IPS DF 4.7 (cell line): Measurements from ENCODE around the gene RGS2.

Source experiments
- DNase-seq: peaks from one replicate; pipeline ENCODE4 v3.0.0-alpha.2; 2013; ENCODE audit warnings: low spot score; ENCODE audit errors: extremely low read depth

Gene RGS2

DNA sequence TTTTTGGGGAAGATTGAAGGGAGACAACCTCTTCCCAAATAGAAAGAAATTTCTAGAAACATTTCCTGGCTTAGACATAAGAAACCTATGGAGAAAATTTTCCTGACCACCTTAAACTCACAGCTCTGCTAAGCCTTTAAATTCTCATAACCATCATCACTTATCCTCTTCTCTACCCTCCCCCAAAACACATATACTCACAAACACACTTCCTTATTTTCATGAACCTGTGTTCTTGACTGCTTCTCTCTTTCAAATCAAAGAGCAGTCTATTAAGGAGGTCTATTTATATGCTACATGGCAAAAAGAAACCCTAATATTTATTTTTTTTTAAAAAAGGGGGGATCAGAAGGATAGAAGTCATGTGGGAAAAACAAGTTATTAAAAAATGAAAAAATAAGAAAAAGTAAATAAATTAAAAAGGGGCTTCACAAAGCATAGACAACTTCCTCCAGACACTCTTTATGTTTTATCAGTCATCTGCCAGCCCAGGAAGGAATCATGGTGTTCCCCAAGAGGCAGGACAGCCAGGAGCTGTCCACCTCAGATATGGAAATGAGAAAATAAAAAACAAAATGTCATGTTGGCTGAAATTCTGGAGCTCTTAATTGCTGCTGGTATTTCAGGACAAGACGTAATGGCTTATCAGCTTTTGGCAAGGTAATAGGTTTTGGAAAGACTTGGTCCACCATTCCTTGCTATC lies 12.8 kb upstream of the RGS2 start:
- DNase-seq: no peak

DNA sequence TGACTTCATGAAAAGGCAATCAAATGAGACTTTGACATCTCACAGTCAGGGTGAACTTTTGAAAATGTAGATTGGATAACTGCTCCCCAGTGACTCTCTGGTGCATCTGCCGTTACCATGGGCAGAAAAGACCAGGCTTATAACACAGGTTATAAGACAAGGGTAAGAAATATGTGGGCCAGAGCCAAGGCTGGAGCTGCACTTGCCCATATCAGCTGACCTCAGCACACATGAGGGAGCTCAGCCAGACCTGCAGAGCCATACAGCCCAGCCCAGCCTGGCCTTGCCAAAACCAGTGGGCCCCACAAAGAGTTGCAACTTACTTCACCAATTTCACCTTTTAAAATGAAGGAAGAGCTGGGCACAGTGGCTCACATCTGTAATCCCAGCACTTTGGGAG lies 11.7 kb upstream of the RGS2 start:
- DNase-seq: no peak

GRCh38 chr1:192797891-192798290 lies 10.9 kb upstream of the RGS2 start:
- no peak for DNase-seq

DNA sequence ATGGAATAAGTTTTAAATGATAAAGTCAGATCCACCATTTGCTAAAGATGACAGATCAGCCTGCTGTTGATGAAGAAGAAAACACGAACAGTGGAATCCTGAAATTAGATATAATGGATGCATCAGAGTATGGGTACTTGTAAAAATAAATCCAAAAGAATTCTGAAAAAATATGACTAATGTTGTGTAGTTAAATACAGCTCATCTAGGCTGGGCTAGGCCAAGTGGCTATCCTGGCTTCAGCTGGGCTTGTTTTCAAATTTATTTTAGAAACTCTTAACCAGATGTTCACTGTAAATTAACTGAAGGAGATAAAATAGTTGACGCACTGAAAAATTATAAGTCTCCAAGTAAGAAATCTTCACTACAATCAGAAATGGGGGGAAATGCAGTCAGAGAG lies 7.4 kb upstream of the RGS2 start:
- no peak for DNase-seq

- DNase-seq: no peak
Measured at GRCh38 chr1:192802406-192802805, 6.4 kb upstream of the RGS2 start.

DNA sequence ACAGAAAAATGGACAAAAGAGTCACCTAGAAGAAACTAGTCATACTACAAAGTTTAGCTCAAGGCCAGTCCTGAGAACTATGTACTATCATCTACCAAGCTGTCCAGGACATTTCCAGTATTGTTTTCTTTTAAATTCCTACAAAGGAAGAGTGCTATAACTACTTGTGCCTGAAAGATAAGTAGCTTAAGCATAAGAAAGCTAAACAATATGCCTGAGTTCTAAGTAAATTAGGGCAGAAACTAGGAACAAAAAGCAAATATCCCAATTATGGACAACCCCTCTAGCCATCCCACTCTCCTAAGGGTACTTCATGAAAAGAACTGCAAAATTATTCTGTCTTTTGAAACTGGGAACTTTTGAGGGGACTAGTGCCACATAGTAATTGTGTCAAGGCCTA lies 5.3 kb upstream of the RGS2 start:
- no peak for DNase-seq

DNA sequence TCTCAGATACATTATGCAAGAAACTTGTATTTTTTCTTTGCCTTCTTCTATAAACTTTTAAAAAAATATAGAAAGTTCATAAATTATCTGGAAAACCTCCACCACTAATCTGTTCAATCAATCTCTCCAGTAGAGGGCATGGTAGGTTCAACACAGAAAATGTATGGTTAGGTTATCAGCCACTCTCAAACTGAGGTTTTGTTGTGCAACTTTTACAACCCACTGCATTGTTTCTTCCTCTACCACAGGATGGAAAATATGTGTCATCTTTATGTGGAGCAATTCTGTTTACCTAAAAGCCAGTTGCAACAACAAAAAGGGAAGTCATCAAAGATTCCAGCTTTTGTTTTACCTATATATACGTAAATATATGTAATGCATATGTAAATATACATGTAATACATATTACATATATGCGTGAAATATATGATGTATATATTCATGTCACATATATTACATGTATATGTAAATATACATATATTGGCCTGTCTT lies 3.0 kb upstream of the RGS2 start:
- no peak for DNase-seq

- no peak for DNase-seq
Measured at GRCh38 chr1:192807211-192808162, 1.4 kb upstream of the RGS2 start.

- DNase-seq: no peak
Measured at GRCh38 chr1:192808163-192808517, 699 bp upstream of the RGS2 start.

GRCh38 chr1:192809307-192810252 lies 741 bp downstream of the RGS2 start:
- no peak for DNase-seq

DNA sequence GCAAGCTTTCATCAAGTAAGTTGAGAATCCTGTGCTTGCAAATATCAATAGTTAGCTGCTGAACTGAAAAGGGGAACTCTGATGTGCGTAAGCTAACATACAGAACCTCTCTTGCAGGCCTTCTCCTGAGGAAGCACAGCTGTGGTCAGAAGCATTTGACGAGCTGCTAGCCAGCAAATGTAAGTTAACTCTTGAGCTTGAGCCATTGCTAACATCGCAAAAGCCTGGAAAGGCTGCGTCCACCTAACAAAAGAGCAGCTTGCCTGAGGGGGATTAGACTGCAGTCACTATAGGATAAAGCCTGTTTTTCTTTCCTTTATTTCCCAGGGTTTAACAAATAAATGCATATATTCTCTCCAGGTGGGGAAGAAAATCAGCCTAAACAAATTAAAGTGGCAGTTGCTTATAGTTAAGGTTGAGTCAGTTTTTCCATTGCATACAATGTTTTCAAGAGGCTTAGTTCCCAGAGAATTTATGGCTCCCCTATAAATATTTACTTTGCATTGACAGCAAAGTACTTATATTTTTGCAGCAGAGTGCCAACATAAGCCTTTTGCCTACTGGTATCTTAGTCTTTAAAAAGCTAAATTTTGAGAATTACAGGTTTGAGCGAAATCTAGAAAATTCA lies 1.5 kb downstream of the RGS2 start:
- DNase-seq: no peak

DNA sequence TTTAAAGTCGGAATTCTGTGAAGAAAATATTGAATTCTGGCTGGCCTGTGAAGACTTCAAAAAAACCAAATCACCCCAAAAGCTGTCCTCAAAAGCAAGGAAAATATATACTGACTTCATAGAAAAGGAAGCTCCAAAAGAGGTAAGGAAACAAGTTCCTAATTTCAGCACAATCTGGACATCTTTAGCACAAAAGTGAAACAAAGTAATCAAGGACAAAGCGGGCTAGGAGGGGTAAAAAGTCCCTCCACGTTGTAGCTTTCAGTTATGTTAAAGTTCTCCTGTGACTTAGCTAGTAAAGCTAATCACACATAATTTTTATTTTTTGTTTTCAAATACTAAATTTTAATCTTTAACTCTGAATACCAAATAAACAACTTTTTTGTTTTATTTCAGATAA lies 2.2 kb downstream of the RGS2 start:
- no peak for DNase-seq

DNA sequence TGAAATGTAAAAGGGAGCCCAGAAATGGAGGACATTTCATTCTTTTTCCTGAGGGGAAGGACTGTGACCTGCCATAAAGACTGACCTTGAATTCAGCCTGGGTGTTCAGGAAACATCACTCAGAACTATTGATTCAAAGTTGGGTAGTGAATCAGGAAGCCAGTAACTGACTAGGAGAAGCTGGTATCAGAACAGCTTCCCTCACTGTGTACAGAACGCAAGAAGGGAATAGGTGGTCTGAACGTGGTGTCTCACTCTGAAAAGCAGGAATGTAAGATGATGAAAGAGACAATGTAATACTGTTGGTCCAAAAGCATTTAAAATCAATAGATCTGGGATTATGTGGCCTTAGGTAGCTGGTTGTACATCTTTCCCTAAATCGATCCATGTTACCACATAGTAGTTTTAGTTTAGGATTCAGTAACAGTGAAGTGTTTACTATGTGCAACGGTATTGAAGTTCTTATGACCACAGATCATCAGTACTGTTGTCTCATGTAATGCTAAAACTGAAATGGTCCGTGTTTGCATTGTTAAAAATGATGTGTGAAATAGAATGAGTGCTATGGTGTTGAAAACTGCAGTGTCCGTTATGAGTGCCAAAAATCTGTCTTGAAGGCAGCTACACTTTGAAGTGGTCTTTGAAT lies 2.9 kb downstream of the RGS2 start:
- no peak for DNase-seq

GRCh38 chr1:192812420-192813209 lies 3.8 kb downstream of the RGS2 start:
- no peak for DNase-seq

DNA sequence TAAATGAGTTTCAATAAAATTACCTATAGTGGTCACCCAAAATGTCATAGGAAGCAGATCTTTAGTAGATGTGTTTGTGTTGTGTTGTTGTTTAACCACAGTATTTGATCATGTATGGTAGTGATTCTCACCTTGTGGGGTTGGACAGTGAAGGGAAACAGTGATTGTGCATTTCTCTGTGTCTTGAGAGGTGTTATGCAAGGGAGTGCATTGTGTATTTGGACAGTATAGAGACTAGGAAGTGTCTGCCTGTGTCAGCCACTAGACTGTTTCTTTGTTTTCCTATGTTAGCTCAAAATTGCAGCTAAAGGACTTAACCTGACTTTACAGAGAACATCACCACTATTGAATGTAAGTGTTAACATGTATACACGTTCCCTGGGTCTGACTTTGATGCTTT lies 6.0 kb downstream of the RGS2 start:
- no peak for DNase-seq

GRCh38 chr1:192817246-192817645 lies 8.4 kb downstream of the RGS2 start:
- no peak for DNase-seq

- DNase-seq: no peak
Measured at GRCh38 chr1:192821296-192821695, 12.5 kb downstream of the RGS2 start.

GRCh38 chr1:192824511-192824910 lies 15.7 kb downstream of the RGS2 start:
- DNase-seq: no peak

GRCh38 chr1:192826791-192827546 lies 18.1 kb downstream of the RGS2 start:
- no peak for DNase-seq
